HG03442 (cell line): ENCODE measurements around the gene PRSS27.

Experiments used
- ATAC-seq: cut with Tn5 transposase; IDR thresholded peaks from one replicate; pipeline ENCODE4 v1.9.1; 2021; ENCODE audit warnings: mild to moderate bottlenecking, moderate library complexity; ENCODE audit not compliant: unreplicated experiment

Gene PRSS27

DNA sequence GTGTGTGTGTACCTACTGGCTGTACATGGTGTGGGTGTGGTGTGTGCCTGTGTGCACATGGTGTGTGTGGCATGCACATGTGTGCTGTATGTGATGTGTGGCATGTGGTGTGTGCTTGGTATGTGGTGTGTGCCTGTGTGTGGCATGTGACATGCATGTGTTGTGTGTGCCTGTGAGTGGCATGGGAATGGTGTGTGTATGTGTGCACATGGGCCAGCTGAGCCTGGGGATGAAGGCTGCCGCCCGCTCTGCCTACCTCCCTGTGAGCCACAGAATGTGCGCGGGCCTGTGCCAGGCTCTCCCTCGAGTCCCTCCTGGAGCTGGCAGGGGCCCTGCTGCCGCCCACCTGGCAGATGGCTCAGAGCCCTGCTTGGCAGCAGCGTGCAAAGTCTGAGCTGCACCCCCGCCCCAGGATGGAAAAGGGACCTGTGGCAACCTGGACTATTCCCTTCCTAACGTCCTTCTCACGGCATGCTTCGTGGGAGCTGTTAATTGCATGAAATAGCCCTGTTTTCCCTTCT, 9.3 kb downstream of the PRSS27 start:
- no peak for ATAC-seq

DNA sequence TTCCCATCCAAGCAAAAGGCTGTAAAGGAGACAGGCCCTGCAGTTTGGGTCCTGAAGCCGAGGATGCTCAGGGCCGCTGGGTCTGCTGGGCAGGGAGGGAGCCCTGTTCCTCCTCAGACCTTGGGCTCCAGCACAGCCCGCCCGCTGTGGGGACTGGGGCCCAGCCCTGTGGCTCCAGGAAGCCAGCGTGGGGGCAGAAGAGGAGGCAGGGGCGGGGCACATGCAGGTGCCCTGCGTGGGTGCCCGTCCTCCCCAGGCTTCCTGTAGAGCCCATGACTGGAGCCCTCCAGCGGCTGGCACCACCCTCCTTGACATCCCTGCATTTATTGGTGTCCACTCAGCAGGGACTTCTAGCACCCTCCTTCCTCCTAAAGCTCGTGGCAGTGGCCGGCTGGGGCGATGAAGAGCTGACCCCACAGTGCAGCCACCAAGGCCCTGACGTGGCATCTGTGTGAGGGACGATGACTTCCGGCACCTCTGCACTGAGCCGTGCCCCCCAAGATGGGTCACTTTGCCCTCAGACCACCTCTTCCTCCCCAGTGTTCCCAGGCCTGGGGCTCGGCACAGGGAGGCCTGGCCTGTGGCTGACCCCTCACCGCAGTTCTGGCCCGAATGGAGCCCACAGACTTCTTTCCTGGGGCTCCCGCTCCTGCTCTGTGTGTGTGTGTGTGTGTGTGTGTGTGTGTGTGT, 9.9 kb downstream of the PRSS27 start:
- no peak for ATAC-seq

DNA sequence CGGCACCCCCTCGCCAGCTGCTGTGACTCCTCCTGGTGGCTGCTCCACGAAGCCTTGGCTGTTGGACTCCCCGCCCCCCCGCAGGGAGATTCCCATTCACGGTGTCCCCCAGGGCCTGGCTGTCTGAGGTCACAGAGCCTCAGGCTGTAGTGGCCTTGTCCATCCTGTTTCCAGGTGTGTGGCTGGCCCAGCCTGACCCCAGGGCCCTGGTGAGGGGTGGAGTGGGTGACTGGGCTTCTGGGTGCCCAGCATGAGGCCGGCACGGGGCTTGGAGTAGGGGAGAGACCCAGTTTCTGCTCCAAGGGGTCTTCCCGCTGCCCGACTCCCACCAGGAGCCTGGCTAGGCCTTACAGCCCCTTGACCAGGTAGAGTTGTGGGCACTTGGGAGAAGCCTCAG, 10.4 kb downstream of the PRSS27 start:
- ATAC-seq = no peak

DNA sequence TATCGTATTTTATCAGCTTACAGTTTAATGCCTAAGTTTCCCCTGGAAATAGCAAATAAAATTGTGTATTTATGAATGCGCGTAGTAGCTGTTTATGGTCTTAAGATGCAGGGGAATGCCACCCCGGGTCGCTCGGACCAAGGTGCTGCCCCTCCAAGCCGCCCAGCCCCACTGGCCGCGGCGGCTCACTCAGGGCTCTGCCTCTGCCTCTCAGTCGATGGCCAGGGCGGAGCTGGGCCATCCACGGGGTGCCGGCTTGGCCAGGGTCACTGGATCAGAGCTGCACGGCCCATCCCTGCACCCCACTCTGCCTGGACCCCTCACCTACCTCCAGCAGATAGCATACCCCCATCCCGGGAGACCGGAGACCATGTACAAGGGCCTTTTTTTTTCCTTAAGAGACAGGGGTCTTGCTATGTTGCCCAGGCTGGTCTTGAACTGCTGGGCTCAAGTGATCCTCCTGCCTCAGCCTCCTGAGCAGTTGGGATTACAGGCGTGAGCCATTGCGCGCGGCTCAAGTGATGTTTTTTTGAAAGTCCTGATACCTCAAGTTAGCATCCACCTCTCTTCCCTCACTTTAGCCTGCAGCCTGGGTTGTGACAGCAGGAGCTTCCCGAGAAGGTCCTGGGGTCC, 11.0 kb downstream of the PRSS27 start:
- no peak for ATAC-seq

DNA sequence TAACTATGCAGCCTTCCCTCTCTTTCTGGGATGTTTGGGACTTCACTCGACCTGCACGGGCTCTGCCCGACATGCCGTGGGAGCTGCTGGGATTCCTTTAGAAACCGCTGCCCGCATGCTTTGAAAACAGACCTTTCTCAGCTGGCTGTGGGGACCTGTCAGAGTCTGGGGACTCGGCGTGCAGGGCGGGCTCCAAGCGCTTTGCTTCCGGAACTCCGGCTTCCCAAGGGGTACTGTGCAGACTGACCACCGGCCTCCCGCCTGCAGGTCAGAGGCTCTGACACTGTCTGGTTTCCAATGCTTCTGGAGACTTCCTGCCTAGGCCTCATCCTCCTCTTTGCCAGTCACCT, 11.8 kb downstream of the PRSS27 start:
- no peak for ATAC-seq

DNA sequence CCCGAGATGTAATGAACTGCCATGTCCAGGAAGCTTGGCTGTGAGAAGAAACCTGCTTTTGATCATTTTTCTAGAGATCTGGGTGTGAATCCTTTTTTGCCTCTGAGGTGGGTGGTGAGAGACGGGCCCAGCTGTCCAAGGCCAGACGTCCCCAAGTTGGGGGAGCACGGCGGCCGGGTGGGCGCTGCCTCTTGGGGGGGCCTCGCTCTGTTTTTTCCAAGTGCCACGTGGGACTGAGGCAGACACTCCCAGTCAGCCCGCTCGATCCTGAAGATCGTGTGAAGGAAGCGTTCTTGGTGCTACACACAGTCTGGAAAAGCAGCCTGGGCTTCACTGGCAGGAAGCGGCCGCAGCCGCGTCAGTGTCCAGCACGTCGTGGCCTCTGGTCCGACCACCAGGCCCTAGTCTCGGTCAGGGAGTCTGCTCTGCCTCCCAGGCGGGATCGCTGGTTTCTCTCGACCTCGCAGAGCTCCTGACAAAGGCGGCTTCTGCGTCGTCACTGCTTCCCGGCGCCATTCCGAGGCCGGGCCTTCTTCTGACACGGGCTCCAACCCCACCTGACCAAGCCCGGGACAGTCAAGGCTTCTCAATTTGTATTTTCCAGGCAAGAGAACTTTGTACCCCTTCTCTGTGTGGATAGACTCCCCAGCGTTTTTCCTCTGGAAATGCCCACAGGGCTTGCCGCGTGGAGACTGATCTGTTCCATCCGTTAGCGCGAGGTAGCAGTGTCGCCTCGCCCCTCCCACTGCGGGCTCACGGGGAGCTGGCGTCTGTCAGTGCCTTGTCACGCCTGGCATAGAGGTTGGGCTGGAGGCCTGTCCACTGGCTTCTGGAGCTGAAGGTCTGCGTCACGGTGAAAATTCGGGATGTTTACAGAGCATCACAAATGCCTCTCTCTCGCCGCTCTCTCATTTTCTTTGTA, 12.4 kb downstream of the PRSS27 start:
- no peak for ATAC-seq

DNA sequence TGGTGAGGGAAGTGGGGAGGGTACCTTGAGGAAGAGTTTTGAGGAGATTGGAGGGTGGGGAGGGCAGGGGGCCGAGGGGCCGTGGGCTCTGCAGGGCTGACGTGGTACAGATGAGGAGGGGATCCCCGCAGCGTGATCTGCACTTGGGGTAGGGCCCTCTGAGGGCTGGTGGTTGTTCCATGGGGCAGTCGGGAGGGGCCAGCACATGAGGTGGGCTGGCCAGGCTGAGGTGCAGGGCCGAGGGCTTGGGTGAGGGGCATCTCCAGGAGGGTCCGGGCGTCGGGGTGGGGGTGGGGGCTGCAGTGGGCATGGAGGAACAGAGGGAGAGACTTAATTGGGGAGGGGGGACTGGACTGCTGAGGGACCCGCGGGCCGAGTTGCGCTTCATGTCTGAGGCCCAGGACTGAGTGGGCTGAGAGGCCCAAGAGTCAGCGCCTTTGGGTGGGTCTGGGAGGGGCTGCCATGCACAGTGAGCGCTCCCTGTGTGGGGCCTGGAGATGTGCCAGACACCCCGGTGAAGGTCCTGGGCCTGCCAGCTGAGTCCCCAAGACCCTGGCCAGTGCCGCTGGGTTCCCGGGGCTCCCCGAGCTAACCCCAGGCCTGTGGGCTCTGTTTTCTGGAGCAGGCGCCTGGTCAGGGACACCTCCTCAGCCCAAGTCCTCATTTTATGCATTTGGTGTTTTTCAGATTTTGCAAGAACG, 13.3 kb downstream of the PRSS27 start:
- ATAC-seq = no peak

DNA sequence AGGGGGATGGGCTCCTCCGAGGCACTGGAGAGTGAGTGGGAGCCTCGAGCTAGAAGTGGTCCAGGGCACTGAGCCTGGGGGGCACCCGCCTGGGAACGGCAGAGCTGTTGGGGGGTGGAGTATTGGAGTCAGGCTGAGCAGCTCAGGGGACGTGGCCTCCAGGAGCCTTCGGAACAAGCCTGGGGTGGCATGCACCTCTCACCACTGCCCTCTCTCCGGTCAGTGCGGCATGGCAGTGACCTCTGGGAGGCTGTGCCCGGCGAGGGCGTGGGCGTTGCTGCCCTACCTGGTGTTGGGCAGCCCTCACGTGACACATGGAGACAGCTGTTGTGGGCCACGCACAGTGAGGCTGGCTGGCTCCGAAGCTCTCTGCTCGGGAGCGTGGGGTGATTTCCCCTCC, 13.9 kb downstream of the PRSS27 start:
- ATAC-seq = no peak

DNA sequence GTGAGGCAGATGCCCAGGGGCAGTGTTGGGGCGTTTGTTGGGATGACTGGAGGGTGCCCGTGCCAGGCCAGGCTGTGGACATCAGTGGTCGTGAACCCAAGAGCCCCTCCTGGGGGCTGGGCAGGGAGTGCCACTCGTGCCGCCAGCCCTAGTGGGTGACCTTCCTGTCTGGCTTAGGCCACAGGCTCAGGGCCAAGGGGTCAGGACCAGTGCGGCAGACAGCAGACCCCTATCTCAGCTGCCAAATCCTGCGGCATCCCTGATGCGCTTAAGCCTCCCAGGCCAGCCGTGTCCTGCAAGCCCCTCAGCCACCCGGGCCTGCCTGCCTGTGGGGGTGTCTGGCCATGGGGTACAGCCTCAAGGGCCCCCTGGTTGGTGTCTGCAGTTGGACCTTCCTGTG, 14.7 kb downstream of the PRSS27 start:
- no peak for ATAC-seq

DNA sequence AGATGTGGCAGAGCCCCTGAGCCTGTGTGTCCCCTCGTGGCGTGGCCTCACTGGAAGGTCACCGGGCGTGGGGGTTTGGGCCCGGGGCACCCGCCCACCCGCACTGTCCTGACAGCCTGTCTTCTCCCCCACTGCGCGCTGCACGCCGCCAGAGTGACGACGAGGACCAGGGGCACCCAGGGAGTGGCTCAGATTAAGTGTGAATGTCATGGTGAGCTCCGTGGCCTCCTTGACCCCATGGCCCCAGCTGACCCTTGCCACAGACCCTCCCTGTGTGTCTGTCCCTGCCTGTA, 15.1 kb downstream of the PRSS27 start:
- ATAC-seq = no peak

DNA sequence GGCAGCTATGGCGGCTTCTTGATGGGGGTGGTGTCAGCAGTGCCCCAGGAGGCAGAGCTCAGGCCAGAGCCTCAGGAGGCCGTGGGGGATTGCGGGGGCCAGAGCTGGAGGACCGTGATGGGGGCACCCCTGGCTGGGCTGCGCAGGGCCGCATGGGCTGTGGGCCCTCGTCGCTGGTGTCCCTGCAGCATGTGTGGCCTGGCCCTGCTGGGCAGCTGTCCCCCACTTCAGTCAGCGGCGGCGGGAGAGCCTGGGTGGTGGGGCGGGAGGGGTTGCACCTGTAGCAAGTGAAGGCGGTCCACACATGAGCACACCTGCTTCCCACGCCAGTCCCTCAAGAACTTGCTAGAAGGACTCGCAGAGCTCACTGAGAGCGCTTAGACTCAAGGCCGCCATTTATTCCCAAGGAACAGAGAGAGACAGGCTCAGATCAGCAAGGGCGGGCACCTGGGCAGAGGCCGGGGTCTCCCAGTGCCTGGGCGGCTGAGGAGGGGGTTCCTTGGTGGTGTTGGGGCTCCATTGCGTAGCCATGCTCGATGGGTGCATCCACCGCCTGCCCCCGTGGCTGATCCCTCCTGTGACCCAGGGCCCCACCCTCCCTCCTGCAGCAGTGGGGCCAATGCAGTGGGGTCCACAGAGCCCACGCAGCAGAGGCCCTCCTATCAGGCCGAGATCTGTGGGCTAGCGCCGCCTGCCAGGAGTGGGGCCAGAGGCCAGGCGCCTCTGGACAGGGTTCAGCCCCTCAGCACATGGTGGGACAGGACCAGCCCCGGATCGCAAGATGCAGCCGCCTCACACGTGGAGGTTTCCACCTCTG, 15.7 kb downstream of the PRSS27 start:
- ATAC-seq = no peak

DNA sequence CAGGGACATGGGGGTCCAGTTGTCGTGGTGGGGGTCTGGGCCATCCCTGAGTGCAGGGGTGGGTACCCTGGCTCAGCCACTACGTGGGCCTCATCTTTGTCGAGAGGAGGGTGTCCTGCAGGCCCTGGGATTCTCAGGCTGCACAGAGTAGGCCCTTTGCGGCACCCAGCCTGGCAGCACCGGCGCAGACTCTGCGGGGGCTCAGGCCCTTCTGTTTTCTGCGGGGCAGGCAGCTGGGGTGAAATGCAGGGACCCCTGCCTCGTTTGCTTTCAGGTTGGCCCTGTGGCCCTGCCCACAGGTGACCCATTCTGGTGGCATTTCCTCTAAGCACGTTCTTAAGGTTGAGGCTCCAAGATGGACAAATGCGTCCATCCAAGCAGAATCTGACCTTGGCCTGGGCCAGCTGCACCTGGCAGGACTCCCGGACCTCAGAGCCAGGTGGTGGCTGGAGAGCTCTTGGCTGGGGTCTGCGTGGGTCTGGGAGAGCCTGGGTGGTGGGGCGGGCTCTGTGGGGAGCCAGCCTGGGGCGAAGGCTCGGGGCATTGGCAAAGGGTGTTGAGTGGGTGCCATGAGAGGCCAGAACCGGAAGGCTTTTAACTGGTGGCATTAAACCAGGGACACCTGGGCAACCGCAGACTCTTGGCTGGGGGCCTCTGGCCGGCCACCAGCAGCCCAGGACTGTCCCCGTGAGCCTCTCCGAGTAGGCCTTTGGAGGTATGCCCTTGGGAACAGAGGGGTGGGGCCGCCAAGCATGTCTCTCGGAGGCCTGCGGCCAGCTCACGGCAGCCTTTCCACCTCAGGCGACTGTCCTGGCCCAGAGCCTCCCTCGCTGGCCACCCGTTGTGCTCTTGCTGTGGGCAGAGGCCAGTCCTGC, 16.9 kb downstream of the PRSS27 start:
- ATAC-seq = no peak

DNA sequence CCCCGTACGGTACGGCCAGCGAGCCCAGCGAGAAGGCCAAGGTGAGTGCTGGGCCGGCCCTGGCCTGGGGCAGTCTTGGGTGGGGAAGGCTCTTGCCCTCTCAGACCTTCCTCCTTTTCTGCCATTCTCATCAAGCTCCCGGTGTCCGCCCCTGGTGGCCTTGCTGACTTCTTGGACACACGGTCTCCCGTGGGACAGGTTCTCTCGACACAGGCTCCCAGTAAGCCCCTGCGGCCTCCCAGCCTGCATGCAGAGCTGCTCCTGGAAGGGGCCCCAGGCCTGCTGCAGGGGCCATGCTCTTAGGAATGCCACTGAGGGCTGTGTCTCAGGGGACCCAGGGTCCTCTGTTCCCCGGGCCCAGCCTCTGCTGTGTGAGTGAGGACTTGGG, 17.6 kb downstream of the PRSS27 start:
- ATAC-seq = no peak

DNA sequence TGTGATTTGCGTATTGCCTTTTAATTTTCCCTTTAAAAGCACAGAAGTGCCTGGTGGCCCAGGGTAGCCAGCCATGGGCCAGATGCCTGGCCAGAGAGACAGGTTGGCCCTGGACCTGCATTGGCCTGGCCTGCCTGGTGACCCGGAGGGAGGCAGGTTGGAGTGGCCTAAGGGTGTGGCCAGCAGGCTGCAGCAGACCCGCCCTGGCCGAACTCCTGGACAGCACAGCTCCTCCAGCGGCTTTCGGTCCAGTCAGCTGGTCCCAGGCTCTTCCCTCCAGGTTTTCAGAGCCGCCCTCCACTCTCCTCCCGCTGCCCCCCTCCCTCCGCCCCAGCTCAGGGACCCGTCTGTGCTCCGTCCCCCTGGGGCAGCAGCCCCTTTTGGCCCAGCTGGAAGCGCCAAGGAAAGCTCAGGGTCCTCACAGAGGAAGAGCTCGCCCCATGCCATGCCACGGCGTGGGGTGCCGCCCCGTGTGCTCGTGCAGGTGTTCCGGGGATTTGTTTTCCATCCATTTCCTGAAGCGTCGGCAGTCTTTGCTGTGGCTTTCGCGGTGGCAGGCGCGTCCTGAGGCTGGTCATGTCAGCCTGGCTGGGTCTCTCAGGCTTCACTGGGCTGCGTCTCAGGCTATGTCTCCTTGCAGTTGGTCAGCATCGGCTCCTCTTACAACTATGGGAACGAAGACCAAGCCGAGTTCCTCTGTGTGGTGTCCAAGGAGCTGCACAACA, 18.1 kb downstream of the PRSS27 start:
- no peak for ATAC-seq

DNA sequence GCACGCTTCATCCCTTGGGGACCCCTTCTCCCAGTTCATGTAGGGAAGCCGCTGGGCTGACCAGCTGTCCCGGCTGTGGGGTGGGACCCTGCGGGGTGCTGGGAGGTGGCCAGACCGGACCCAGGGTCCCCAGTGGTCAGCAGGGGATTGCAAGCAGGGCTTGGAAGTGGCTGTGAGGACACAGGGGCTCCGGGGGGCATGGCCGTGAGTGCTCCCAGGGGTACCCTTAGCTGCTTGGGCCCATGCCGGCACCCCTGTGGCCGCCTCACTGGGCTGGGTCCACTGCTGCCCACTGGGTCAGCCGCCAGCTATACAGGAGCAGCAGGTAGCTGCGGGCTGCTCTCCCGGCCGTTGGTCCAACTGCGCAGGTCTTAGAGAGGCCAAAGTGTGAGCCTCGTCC, 18.8 kb downstream of the PRSS27 start:
- ATAC-seq = no peak

DNA sequence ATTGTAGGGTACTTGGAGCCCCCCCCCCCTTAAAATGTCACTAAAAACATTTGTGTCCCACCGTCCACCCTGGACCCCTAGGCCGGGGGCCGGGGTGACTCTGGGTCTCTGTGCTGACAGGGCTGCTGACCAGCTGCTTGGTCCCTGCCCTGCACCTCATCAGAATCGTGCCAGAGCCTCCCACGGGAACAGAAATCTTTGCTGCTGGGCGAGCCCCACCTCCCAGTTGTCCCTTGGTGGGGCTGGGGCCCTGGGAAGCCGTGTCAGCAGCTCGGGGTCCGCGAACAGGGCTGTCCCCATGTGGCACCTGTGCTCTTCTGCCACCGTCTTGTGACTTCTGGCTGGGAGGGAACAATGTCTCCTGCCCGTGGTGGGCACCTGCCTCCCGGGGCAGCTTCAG, 19.2 kb downstream of the PRSS27 start:
- ATAC-seq = no peak

DNA sequence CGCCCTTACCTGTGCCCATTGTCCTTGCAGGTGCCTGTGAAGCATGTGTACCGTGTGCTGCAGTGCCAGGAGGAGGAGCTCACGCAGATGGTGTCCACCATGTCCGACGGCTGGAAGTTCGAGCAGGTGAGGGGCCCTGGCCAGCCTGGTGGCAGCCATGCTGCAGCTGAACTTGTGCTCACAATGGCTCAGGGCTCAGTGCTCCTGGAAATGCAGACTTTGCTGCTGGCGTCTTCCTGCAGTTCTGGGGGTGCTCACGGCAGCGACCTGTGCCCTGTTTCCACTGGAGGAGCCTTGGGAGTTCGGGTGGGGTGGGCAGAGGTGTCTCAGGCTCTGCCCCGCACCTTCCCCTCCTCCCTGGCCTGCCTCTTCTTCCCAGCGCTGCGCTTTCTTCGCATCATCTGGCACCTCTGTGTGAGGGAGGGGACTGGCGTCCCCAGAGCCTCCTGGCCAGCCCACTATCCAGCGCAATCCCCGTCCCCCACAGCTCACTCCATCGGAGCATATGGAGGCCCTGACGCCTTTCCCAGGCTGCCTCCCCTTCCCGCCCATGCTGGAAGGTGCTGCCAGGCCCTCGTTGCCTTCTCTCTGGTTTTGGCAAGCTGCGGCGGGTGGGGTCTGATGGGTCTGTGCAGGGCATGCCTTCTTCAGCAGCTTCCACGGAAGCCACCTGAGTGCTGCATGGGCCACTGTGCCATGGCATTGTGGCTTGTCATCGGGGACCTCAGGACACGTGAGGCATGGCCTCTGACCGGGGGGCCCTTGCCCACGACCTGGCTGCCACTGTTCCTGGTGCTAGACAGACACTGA, 20.0 kb downstream of the PRSS27 start:
- no peak for ATAC-seq
